Measurements from ENCODE around the gene SPINK5. TPM values are rescaled to one million over a fixed set of nuclear protein-coding genes. Genes with fewer than 3 reads are reported as not detected.

SPINK5 gene
- total RNA-seq, 1 donor from 2014 or later = 5.2 TPM

DNA sequence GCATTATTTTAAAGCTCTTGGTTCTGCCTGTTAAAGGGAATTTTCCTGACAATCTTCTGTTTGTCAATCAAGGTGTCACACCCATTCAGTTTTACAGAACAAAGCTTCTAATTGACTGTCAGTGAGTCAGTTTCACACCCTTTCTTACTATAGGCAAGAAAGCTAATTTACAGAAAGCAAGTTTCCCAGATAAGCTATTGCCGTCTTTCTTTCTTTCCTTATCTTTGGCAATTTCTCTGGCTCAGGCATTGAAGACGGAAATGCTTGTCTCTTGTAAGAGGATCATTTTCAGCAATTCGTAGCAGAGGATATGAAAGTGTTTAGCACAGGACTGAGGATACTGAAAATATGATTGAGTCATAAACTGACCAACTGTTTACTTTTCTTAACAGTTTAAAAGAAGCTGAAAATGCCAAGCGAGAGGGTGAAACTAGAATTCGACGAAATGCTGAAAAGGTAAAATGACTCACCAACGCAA is 27.0 kb downstream of the SPINK5 start:
- DNase-seq (ENCODE audit: low spot score) = no peak

DNA sequence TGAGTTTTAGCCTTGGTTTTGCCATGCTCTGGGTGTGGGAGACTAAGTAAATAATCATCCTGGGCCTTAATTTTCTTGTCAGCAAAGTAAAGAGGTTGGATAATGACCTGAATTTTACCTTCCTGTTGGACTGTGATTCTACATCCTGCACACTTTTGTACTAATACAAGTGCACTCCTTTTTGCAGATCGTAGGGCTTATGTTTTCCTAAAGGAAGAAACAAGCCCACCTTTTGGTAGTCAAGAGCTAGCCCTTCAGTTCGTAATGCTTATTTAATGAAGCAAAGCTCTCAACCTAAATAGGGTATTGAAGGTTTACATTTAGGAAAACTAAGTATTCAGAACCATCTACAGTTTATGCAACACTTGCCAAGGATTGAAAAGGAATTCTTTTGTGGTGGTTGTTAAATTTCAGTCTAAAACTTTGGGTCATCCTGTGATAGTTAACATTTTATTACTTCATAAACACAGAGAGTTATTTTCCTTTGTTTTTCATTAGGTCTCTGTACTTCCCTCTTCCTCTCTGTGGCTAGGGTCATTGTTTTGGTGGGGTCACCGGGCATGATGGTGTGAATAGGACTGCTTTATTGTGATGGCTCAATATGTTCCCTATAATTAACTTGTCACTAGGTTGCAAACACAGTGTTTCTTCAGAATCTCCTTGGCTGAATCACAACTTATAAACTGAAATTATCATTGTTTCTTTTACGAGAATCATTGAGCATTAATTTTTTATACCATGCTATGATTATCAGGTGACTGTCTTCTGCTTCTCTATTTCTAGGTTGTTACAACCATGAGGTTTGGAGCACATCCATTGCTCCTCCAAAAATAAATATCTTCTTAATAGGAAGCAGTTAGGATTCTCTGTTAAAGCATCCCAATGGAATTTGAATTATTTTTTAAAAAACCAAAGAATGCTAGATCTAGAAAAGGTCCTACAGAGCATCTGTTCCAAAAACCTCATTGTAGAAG is 28.5 kb downstream of the SPINK5 start:
- DNase-seq (ENCODE audit: low spot score) = no peak

DNA sequence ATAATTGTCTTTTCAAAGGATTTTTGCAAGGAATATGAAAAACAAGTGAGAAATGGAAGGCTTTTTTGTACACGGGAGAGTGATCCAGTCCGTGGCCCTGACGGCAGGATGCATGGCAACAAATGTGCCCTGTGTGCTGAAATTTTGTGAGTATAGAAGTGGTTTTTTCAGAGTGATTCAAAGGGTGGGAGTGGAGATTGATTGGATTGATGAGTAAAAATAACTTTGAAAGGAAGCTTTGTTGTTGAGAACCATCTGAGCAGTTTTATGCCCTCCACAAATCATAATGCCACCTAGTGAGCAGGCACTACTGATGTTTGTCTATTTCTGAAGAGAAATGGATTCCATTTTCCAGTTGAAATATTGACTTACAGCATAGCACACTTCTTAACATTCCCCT is 30.6 kb downstream of the SPINK5 start:
- DNase-seq (ENCODE audit: low spot score) = no peak

GRCh38 chr5:148104226-148104625 is 40.4 kb downstream of the SPINK5 start:
- no peak for DNase-seq (ENCODE audit: low spot score)

DNA sequence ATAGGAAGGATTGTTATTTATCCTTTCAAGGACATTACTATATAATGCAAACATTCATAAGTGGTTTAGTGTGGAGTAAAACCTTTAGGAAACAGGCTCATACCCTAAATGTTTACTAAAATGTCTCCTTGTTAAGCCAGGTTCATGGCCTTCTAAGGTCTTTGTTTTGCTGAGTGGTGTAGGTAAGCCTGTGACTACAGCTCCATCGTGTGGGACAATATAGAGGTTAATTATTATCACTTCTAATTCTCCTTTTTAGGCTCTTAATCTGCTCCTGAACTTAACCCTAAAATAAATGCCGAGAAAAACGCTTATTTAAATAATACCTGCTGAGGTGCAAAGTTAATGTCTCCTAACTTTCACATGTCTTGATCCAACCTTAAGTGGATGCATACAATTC is 43.8 kb downstream of the SPINK5 start:
- no peak for DNase-seq (ENCODE audit: low spot score)

- DNase-seq (ENCODE audit: low spot score) = no peak
Measured at GRCh38 chr5:148113243-148113642, 49.5 kb downstream of the SPINK5 start.

DNA sequence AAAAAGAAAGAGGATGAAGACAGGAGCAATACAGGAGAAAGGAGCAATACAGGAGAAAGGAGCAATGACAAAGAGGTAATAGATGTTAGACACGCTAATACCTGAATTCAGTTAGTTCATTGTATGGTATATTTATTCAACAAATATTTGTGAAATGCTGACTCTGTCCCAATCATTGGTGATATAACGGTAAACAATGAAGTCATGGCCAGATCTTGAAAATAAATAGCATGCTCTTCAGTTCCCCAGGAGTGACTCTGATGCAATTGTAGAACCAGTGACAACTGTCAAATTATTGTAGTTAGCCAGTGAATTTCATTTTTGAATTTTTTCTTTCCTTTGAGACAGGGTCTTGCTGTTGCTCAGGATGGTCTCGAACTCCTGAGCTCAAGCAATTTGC is 56.5 kb downstream of the SPINK5 start:
- DNase-seq (ENCODE audit: low spot score) = no peak

DNA sequence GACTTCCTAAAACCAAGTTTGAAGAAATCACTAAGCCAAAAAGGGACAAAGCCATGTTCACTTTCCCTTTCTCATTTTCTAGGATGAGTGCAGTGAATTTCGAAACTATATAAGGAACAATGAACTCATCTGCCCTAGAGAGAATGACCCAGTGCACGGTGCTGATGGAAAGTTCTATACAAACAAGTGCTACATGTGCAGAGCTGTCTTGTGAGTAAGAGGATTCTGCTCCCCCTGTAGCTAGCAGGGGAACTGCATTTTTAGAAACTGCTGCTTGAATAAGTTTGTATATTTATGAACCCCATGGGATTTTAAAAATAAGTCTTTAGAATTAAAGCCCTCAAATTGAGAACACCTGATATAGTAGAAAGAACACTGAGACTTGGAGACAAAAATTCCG is 61.9 kb downstream of the SPINK5 start:
- no peak for DNase-seq (ENCODE audit: low spot score)

DNA sequence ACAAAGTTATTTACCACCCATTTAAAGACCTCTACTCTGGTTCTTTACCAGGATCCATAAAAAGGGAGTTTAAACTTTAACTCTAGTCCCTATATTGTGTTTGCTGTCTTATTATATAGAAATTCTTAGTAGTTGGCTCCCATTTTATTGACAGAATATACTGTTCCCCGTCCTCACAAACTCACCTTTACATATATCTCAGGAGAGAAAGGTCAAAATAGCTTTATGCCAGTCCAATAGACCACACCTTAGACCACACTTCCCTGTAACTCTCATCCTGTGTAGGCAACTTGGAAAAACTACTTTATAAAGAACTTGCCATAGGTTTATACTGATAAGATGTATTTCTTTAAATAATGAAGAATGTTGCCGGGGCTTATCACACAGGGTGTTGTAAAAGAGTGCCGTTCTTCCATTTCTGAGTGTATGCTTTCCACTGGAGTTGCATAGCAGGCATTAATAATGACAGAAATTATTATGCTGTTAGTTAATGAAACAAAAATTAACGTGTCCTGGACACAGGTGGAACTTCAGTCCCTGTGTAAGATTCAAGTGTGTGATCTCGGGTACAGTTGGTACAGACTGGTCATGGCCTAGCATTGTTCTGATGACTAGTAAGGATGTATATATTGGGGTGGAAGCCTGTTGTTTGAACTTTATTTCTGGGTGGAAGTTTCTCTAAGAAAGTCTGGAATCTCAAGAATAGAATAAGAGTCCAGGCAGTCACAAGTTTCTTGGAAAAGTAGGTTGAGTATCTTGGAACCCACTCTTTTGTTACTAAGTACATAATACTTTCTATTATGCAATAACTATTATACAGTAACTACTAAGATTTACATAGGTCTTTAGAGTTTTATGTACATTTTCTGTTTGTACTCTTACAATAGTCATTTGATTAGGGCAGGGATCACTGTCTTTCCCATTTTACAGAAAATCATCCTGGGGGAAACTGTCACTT is 71.6 kb downstream of the SPINK5 start:
- no peak for DNase-seq (ENCODE audit: low spot score)

DNA sequence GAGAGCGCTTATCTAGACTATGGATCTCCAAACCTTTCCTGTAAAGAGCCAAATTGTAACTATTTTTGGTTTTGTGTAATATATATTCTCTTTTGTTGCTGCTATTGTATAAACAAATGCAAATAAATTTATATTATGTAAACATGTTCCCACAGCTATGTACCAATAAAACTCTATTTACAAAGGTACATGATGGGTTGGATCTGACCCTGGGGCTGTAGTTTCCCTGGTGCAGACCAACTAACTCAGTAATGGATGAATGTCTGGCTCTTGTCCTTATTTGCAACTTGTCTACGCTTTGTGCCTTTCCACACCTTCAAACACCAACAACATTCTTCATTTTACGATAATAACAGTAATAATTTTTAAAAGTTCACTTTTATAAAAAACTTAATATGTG is 77.1 kb downstream of the SPINK5 start:
- DNase-seq (ENCODE audit: low spot score) = no peak

GRCh38 chr5:148141645-148142044 is 77.9 kb downstream of the SPINK5 start:
- DNase-seq (ENCODE audit: low spot score) = no peak

- peak; percentile 74 for DNase-seq (ENCODE audit: low spot score)
Measured at GRCh38 chr5:148145916-148146315, 82.1 kb downstream of the SPINK5 start.

GRCh38 chr5:148146487-148146886 is 82.7 kb downstream of the SPINK5 start:
- DNase-seq (ENCODE audit: low spot score) = no peak

DNA sequence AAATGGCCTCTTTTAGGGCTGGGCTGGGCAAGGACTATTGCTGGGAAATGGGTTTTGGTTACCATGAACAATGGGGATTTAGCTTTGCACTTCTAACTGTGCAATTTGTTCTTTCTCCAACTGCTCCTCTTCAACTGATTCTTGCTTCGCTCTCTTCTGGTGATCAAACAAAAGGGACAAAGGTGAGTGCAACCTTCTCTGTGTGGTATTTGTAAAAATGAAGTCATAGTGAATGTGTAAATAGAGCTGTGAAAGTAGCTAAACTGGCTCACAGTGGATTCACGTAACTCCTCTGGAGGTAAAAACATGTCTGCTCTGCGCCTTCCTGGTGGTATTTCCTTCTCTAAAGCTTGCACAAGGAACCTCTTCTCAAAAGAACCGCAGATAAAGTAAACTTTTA is 83.6 kb downstream of the SPINK5 start:
- peak; percentile 29 for DNase-seq (ENCODE audit: low spot score)

DNA sequence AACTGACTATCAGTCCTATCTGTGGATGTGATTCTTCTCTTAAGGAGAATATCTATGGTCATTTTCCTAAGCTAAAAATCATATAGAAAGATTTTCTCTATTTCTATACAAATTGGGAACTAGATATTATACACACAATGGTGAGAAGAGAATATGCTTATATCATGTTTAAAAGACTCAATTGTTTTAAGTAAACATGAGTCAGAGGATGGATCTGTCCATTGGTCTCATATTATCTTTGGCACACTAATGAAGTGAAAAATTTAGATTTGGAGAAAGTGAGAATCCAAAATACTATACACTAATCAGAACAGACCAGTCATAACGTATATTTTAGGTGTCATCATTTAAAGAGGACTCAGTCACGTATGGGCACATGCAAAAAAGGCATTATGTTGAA is 88.1 kb downstream of the SPINK5 start:
- DNase-seq (ENCODE audit: low spot score) = no peak

DNA sequence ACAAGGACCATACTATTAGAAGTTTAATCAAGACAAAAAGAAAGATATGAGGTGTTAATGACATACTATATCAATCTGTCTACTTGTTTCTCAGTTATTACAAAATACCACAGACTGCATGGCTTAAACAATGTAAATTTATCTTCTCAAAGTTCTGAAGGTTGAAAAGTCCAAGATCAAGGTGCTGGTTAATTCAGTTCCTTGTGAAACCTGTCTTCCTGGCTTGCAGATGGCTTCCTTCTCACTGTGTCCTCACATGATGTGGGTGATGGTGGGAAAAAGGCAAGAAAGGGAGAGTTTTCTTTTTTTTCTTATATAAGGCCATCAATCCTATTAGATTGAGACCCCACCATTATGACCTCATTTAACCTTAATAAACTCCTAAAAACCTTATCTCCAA is 89.0 kb downstream of the SPINK5 start:
- DNase-seq (ENCODE audit: low spot score) = no peak

DNA sequence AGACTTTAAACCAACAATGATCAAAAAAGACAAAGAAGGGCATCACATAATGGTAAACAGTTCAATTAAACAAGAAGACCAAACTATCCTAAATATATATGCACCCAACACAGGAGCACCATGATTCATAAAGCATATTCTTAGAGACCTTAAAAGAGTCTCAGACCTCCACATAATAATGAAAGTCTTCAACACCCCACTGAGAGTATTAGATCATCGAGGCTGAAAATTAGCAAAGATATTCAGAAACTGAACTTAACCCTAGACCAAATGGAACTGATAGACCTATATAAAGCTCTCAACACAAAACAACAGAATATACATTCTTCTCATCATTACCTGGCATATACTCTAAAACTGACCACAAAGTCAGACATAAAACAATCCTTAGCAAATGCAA is 92.8 kb downstream of the SPINK5 start:
- no peak for DNase-seq (ENCODE audit: low spot score)

GRCh38 chr5:148162038-148162437 is 98.3 kb downstream of the SPINK5 start:
- no peak for DNase-seq (ENCODE audit: low spot score)

GRCh38 chr5:148163345-148163744 is 99.6 kb downstream of the SPINK5 start:
- DNase-seq (ENCODE audit: low spot score) = no peak

- no peak for DNase-seq (ENCODE audit: low spot score)
Measured at GRCh38 chr5:148166550-148167283, 102.9 kb downstream of the SPINK5 start.

DNA sequence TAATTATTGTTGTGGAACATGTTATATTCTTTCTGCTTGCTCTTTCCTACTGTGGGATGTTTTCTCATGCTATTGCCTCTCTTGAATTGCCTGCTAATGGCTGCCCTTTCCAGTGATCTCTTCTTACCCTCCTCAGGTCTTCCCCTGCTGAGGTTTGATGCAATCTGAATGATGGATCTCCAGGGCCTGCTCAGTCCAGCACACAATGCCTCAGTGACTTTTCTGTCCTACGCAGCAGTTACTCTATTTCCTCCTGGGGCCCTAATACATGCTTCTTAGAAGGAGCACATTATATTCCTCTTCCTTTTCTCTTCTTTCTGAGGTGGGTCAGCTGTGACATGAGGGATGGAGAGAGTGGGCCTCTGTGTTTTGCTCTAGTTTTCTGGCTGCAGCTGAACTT is 104.5 kb downstream of the SPINK5 start, which contains the start of gene SPINK14:
TSS of gene SPINK14 (plus strand) at position 301 of the 400 bp plus-strand sequence. CDS start 1,187 bp downstream, outside the sequence.
- no peak for DNase-seq (ENCODE audit: low spot score)
